HEK293T (cell line): ENCODE measurements around the gene DLL1.

Experiments used
- ARNT ChIP-seq: fragments of 450-650 bp; IDR thresholded peaks from 2 replicates; pipeline ENCODE4 v1.6.1; 2017; ENCODE audit warnings: mild to moderate bottlenecking
- BHLHE40 ChIP-seq: fragments of 450-650 bp; IDR thresholded peaks from 2 replicates; pipeline ENCODE4 v1.6.1; 2016; ENCODE audit warnings: mild to moderate bottlenecking, moderate library complexity, borderline replicate concordance
- CTBP1 ChIP-seq: fragments of 450-650 bp; IDR thresholded peaks from 2 replicates; pipeline ENCODE4 v1.6.1; 2016; ENCODE audit warnings: borderline replicate concordance
- ELF4 ChIP-seq: fragments of 450-650 bp; IDR thresholded peaks from 2 replicates; pipeline ENCODE4 v1.6.1; 2017; ENCODE audit warnings: antibody characterized with exemption
- FOXA1 ChIP-seq: fragments of 450-650 bp; IDR thresholded peaks from 2 replicates; pipeline ENCODE4 v1.6.1; 2016; ENCODE audit warnings: mild to moderate bottlenecking
- FOXK2 ChIP-seq: fragments of 450-650 bp; IDR thresholded peaks from 2 replicates; pipeline ENCODE4 v1.6.1; 2016; ENCODE audit warnings: mild to moderate bottlenecking
- FOXM1 ChIP-seq: fragments of 450-650 bp; IDR thresholded peaks from 2 replicates; pipeline ENCODE4 v1.6.1; 2017; ENCODE audit warnings: mild to moderate bottlenecking, borderline replicate concordance
- HDGF ChIP-seq: fragments of 450-650 bp; IDR thresholded peaks from 2 replicates; pipeline ENCODE4 v1.6.1; 2017; ENCODE audit warnings: antibody characterized with exemption, borderline replicate concordance
- NFRKB ChIP-seq: fragments of 450-650 bp; IDR thresholded peaks from 2 replicates; pipeline ENCODE4 v1.6.1; 2016; ENCODE audit warnings: mild to moderate bottlenecking, moderate library complexity
- SP1 ChIP-seq: fragments of 450-650 bp; IDR thresholded peaks from 2 replicates; pipeline ENCODE4 v1.6.1; 2017
- SUZ12 ChIP-seq: fragments of 450-650 bp; IDR thresholded peaks from 2 replicates; pipeline ENCODE4 v1.6.1; 2016; ENCODE audit warnings: mild to moderate bottlenecking
- TARDBP ChIP-seq: fragments of 450-650 bp; IDR thresholded peaks from 2 replicates; pipeline ENCODE4 v1.6.1; 2016
- ZNF384 ChIP-seq: fragments of 450-650 bp; IDR thresholded peaks from 2 replicates; pipeline ENCODE4 v1.6.1; 2016

DNA sequence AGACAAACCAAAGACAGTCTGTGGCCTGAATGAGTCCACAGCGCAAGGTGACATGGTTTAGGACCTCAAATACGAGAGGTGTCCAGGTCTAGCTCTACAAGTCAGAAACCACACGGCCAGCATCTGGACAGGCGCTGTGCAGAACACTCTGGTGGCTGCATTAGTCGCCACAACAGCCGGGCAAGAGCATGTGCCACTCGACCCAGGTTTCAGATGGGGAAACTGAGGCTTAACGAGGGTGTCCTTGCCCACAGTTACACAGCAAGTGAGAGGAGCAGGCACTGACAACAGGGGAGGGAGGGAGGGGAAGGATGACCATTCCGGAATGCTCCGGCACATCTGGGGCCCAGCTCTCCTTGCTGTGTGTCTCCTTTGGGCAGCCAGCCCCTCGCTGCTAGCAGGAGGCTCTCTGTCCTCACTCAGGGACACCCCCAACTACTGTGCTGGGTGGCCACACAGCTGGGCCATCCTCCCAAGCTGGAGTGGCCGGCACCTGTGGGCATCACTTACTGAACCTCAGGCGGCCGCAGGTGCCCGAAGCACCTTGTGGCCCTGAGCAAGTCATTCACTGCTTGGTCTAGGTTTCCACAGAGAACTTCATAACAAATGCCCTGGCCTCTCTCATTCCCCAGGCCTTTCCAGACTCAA, 6.6 kb downstream of the DLL1 start:
- no peak for TF ChIP-seq SUZ12
- no peak for TF ChIP-seq TARDBP
- TF ChIP-seq SP1: no peak
- no peak for TF ChIP-seq BHLHE40
- TF ChIP-seq FOXM1: no peak
- no peak for TF ChIP-seq ELF4
- TF ChIP-seq ZNF384: no peak
- TF ChIP-seq FOXA1: no peak
- no peak for TF ChIP-seq FOXK2
- no peak for TF ChIP-seq CTBP1
- TF ChIP-seq NFRKB: no peak
- TF ChIP-seq HDGF: no peak
- no peak for TF ChIP-seq ARNT
